NCI-H526 treated with DMSO at 0.1 percent for 48 hours (cell line): Measurements from ENCODE around the gene ELP4.
"Not testable (repeated sequence)": the region's sequence is repeated elsewhere in the genome, so short reads cannot be mapped to it uniquely, and the experiment has no call there.

ENCODE experiments used
- DNase-seq: peaks from one replicate; lab custom pipeline; 2025; lab: John Stamatoyannopoulos, UW

ELP4 gene

DNA sequence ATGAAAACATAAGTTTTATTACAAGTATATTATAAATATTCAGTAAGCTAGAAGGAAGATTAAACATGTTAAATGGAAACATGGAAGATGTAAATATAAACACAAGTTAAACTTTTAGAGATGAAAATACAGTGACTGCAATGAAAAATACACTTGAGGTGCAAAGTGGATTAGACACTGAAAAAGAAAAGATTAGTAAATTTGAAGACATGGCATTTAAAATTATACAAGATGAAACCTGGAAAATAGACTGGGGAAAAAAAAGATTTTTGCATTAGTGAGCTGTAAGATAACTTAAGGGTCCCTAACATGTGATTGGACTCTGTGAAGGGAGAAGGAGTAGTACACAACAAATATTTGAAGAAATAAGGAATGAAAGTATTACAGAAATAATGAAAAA, 33.3 kb downstream of the ELP4 start:
- no peak for DNase-seq

DNA sequence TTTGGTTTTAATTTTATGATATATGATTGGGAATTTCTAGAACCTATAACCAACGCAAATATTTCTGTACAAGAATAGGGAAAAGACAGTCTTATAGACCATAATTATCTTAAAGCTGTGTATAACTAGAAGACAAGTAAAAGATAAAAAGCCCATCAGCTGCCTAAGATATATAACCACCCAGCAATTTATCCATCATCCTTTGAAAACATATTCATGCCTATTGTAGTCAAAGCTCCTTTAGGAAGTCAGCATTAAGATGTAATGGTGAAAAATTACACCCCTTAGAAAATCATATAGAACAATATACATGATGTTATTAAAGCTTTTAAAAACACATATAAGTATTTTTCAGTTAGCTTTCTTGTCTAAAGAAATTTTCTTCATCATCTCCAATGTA, 46.4 kb downstream of the ELP4 start:
- no peak for DNase-seq

DNA sequence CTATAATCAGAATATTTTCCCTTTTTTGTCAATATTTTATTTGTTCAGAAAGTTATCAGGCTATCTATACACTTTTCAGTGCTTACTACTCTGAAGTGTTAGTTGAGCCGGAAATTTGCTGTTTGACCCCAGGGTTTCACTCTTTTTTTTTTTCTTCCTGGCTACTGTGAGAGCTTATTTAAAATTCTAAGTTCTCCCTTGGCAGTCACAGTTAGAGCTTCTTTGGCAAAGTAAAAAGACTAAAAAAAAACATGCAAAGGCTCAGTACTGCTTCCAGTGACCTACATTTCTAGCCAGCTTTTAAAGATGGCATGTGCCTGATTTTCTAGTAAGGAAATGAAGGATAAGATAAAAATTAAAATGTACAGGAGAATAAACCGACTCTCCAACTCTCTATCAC, 48.4 kb downstream of the ELP4 start:
- DNase-seq: no peak

DNA sequence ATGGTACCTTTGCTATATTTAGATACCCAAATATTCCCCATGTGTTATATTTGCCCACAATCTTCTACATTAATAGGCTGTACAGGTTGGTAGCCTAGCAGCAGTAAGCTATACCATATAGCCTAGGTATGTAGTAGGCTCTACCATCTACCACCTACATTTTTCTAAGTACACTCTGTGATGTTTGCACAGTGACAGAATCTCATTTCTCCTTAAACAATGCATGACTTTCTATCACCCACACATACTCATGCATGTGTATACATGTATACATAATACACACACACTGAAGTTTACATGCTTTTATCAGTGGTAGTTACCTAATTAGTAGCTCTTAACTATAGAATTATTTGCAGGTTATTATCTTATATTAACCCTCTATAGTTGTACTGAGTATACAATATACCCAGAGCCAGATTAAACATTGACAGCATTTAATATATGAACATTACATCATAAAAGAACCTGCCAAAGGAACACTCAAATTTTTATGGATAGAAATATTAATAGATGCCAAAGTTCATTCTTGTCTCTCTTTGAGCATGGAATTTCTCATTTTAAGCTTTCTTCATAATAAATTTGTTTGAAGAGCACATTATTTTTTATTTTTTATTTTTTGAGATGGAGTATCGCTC, 51.4 kb downstream of the ELP4 start:
- no peak for DNase-seq

GRCh38 chr11:31564517-31564916, 55.0 kb downstream of the ELP4 start:
- not testable (repeated sequence) for DNase-seq

- DNase-seq: not testable (repeated sequence)
Measured at GRCh38 chr11:31574133-31574532, 64.6 kb downstream of the ELP4 start.

DNA sequence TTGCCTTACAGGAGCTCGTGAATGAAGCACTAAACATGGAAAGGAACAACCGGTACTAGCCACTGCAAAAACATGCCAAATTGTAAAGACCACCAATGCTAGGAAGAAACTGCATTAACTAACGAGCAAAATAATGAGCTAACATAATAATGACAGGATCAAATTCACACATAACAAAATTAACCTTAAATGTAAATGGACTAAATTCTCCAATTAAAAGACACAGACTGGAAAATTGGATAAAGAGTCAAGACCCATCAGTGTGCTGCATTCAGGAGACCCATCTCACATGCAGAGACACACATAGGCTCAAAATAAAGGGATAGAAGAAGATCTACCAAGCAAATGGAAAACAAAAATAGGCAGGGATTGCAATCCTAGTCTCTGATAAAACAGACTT, 66.2 kb downstream of the ELP4 start:
- not testable (repeated sequence) for DNase-seq

- not testable (repeated sequence) for DNase-seq
Measured at GRCh38 chr11:31579412-31579811, 69.8 kb downstream of the ELP4 start.

- no peak for DNase-seq
Measured at GRCh38 chr11:31582697-31583096, 73.1 kb downstream of the ELP4 start.

DNA sequence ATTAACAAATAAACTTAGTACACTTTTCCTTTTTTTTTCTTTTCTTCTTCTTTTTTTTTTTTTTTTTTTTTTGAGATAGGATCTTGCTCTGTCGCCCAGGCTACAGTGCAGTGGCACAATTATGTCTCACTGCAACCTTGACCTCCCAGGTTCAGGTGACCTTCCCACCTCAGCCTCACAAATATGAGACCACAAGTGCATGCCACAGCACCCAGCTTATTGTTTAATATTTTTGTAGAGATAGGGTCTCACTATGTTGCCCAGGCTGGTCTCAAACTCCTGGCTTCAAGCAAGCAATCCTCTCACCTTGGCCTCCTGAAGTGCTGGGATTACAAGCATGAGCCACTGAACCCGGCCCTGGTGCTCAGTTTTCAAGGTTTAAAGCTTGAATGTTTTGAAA, 88.9 kb downstream of the ELP4 start:
- no peak for DNase-seq

DNA sequence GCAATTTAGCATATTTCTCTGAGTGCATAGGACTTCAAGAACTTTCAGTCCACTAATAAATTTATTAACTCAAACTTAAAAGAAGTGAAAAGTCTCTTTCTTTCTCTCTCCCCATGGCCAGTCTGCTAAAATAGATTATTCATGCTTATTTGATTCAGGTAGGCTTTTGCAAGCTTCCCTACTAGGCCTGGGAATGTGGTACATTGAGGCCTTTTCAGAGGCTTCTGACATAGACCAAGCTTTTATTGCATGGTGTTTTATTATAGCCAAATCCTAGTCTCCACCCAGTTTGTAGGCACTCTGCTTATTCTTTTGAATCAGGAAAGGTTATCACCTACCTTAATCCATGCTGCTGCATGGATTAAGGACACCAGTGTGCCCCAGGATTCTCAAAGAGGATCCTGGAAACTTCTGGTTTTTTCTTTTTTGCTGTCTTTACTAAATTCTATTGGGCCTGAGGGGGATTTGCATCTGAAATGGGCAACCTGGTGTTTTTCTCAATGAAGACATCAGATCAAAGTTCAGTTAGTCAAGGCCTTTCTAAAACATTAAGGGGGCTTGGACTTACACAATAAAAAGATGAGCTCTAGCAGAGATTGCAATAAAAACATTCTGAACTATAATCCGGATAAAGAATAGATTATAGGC, 92.2 kb downstream of the ELP4 start:
- no peak for DNase-seq

GRCh38 chr11:31606893-31607292, 97.3 kb downstream of the ELP4 start:
- DNase-seq: no peak

DNA sequence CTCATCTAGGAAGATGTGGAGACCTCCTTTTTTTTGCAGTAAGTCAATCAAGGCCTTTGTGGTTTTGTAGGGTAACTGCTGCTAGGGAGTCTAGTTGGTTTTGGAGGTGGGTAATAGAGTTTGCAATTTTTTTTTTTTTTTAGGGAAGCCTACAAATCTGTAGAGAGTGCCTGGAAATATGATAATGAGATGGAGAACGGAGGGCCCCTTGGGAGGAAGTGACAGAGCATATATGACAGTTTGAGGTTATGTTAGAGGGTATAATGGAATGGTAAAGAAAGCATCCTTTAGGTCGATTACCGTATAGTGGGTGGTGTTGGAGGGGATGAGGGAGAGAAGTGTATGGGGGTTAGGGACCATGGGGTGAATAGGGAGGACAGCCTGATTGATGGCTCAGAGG, 98.3 kb downstream of the ELP4 start:
- DNase-seq: no peak

DNA sequence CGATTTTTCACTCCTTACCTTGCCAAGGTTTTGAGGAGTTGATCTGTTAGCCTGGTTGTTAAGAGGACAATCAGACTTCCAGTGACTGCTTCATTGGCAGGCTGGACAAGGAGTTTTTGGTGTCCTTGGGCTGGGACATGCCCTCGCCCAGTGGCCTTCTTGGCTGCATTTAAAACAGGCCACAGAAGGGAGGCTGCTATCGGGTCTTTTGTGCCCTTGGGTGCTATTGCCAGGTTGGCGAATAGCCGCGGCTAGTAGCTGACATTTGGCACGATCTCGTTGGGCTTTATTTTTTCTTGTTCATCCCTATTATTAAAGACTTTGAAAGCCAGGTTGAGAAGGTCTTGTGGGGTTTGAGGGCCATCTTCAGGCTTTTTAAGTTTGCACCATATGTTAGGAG, 99.4 kb downstream of the ELP4 start:
- DNase-seq: no peak

DNA sequence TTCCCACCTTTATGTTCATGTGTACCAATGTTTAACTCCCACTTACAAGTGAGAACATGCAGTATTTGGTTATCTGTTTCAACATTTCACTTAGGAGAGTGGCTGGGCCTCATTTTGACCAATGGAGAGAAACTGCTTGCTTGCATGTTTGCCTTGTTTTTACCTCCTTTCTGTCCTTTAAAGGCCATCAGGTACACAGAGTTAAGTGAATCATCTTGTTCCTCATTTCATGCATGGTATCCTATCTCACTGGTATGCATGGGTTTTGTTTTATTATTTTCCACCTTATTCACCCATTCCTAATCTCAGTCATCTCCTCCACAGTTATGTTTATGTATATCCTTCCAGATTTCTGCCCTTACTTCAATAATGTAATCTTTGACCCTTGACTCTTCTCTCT, 101.0 kb downstream of the ELP4 start:
- no peak for DNase-seq

DNA sequence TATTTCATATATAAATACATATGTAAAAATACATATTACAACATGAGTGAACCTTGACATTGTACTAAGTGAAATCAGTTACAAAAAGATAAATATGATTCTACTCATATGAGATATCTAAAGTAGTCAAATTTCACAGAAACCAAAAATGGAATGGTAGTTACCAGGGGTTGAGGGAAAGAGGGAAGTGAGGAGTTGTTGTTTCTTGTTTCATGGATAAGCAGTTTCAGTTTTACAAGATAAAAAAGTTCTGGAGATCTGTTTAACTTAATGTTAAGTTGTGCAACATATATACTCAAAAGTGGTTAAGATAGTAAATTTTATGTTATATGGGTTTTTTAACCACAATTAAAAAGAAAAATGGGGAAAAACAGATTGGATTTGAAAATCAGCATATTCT, 107.7 kb downstream of the ELP4 start:
- no peak for DNase-seq

DNA sequence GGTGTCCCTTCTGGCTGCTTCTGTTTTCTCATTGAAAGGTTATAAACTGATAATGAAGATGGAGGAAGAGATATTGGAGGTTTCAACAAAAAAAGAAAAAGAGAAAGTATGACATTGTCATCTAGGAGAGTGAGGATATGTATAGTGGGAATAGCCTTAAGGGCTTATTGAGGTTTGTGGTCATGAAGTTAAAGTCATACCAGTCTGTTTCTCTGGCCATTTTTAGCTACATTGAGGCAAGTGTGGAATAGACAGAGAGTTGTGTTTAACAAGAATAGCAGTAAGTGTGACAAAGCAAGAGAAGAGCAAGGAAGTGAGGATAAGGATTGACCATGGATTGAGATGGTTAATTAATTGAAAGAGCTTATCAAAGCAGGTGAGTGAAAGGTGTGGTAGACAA, 110.4 kb downstream of the ELP4 start:
- DNase-seq: no peak

GRCh38 chr11:31620434-31620833, 110.9 kb downstream of the ELP4 start:
- DNase-seq: no peak

DNA sequence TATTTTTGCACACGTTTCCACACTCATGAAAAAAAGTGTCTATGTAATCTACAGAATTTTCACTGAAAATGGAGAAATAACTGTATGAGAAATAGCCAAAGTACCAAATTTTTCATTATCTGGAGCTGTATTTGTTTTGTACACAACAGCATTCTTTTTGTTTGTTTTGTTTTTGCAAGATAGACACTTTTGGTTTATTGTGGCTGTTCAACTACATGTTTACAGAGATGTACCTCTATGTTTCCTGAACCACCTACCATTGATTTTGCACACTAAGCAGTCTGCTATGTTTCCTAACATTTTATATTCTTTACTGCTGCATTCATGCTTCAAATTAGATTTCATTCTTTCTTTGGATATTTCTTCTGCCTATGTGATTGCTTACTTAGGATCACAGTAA, 116.3 kb downstream of the ELP4 start:
- no peak for DNase-seq

DNA sequence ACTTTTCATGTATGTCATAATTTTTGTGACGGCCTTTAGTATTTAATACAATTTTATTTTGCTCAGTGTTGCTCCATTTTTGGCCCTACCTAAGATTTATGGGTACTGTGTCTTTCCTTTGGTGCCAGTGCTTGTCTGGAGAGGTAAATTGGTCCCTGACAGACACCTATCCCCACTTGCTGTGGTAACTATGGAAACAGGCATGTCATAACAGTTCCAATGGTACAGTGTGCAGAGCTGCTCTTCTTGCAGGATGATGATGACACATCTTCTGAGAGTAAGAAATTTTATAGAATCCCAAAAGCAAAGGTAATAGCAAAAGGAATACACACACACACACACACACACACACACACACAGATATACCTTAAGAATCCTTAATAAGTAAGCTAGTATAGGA, 118.5 kb downstream of the ELP4 start:
- DNase-seq: no peak

DNA sequence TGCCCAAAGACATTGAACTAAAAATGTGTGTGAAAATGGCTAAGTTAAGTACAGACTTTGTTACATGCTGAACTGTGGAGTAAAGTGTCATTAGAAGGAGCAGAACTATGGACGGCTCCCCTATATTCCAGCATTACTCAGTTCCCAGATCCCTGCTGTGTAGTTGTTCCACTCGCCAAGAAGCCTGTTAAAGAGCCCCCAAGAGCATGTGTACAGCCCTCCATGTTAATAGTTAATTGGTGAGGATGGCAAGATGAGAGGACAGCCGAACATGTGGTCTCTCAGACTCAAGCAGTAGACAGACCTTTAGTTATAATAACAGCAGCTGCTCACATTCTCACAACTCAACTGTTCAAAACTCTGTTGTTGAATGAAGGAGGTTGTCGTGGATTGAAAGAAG, 127.4 kb downstream of the ELP4 start:
- DNase-seq: no peak

- no peak for DNase-seq
Measured at GRCh38 chr11:31640611-31641010, 131.0 kb downstream of the ELP4 start.

GRCh38 chr11:31641477-31642062, 132.0 kb downstream of the ELP4 start:
- peak; percentile 71 for DNase-seq

- DNase-seq: no peak
Measured at GRCh38 chr11:31643857-31644256, 134.3 kb downstream of the ELP4 start.
